Measurements from ENCODE around the gene SRBD1. TPM values are rescaled to one million over a fixed set of nuclear protein-coding genes. Genes with fewer than 3 reads are reported as not detected.

Gene SRBD1
- total and polyA plus RNA-seq, 2 of the 8 experiments (the other 6 are each of a cell fraction or from before 2014, with no cell fraction given): 4.6 to 20.0 TPM

- no peak overlapping the region for H3K14ac ChIP-seq (ENCODE audit: insufficient read length)
- H3K9ac ChIP-seq (replicated peaks in 1 of 4; ENCODE audit: extremely low read depth in 1 of 4, low read depth in 3 of 4, low read length in 3 of 4): no peak overlapping the region
- peaks cover 2 to 4% (median 3%) of the 10 kb centered on the region in 4 experiments for H3K4me1 ChIP-seq (replicated peaks in 1 of 4; ENCODE audit: control insufficient read depth in 3 of 4, insufficient read depth in 4 of 4, low read length in 3 of 4)
- H4K5ac ChIP-seq (ENCODE audit: insufficient read length, low read depth, low read length): no peak overlapping the region
- no peaks in the 10 kb centered on the region for H3K36me3 ChIP-seq (ENCODE audit: control insufficient read depth in 2 of 4, insufficient read depth in 4 of 4, low read length in 3 of 4)
- no peak overlapping the region for H3K4ac ChIP-seq (replicated peaks; ENCODE audit: insufficient read length, low read depth, low read length)
- no peak overlapping the region for H3K18ac ChIP-seq (ENCODE audit: extremely low read depth, low read length)
- H2AK5ac ChIP-seq (ENCODE audit: low read depth, low read length): no peak overlapping the region
- DNase-seq (ENCODE audit: low read depth in 1 of 2, low spot score in 2 of 2) (no peak), FAIRE-seq (no peak)
- no peak overlapping the region for H2BK120ac ChIP-seq (replicated peaks; ENCODE audit: low read depth, low read length)
- peak overlapping the region; percentile 95 to 97 for H3K4me2 ChIP-seq (ENCODE audit: insufficient read depth in 1 of 2, low read depth in 2 of 2, low read length in 2 of 2)
- H3K79me1 ChIP-seq (ENCODE audit: low read depth, low read length): no peaks in the 10 kb centered on the region
- H2BK5ac ChIP-seq (ENCODE audit: low read depth, low read length): no peak overlapping the region
- peaks cover 22% of the 10 kb centered on the region for H3K23me2 ChIP-seq (ENCODE audit: low read depth, low read length)
- no peak overlapping the region for H2BK20ac ChIP-seq (ENCODE audit: low read length)
- H3K56ac ChIP-seq (replicated peaks; ENCODE audit: insufficient read length, low read depth, low read length): no peak overlapping the region
- no peak overlapping the region for H2BK12ac ChIP-seq (ENCODE audit: low read depth, low read length)
- H2BK15ac ChIP-seq (ENCODE audit: low read length): no peak overlapping the region
- no peaks in the 10 kb centered on the region for H3K79me2 ChIP-seq (ENCODE audit: control insufficient read depth in 1 of 2, insufficient read depth in 2 of 2, low read length in 2 of 2)
- no peaks in the 10 kb centered on the region for H3K9me3 ChIP-seq (ENCODE audit: insufficient read depth in 2 of 2, low read depth in 1 of 2, low read length in 1 of 2)
- H3K27ac ChIP-seq (ENCODE audit: low read depth, low read length): no peak overlapping the region
- CTCF ChIA-PET (ENCODE audit: partially characterized antibody): interaction anchor here (0.7 to 2.3 kb wide), 8 partner anchors 14 to 290 kb away, joined by 3 to 8 read pairs (median 3); no protein-coding TSS in a partner anchor
- peaks cover 31 to 65% (median 47%) of the 10 kb centered on the region in 4 experiments for H3K27me3 ChIP-seq (replicated peaks in 1 of 4; ENCODE audit: control insufficient read depth in 3 of 4, extremely low read depth in 1 of 4, insufficient read depth in 3 of 4, low read length in 3 of 4)
- 0 out of 8 replicates have a peak overlapping the region, but pooled peaks of 1 of the 4 experiments have one; percentile 82 for H3K4me3 ChIP-seq (ENCODE audit: extremely low read depth in 1 of 4, insufficient read depth in 2 of 4, low read depth in 3 of 4, low read length in 4 of 4)
- H4K20me1 ChIP-seq (replicated peaks in 1 of 2; ENCODE audit: control insufficient read depth in 1 of 2, insufficient read depth in 2 of 2, low read length in 2 of 2): peaks cover 0 to 3% of the 10 kb centered on the region in 2 experiments
- H4K8ac ChIP-seq (ENCODE audit: extremely low read depth, insufficient read depth, low read length): no peak overlapping the region
- no peak overlapping the region for H4K91ac ChIP-seq (replicated peaks; ENCODE audit: insufficient read length, low read length)
- 83% methylated on average over 5 of the region's 5 CpGs; no CpG with 5 or more reads in 1 of the 2 experiments for WGBS, 2 experiments (ENCODE audit: extremely low coverage in 1 of 2, insufficient coverage in 1 of 2, insufficient read length in 1 of 2, insufficient replicate concordance in 2 of 2, low coverage in 1 of 2, low lambda C conversion rate in 2 of 2, missing lambda C conversion rate in 1 of 2)
- no peak overlapping the region for H3K23ac ChIP-seq (ENCODE audit: insufficient read length)
- no peak overlapping the region for H2AFZ ChIP-seq (ENCODE audit: low read length)
- POLR2A ChIA-PET (ENCODE audit: partially characterized antibody): interaction anchor here (1.3 kb wide), 1 partner anchor 41 kb away, joined by 3 read pairs; no protein-coding TSS in a partner anchor
- TF ChIP-seq EGR1 (IDR thresholded peaks at IDR 0.05; ENCODE audit: borderline replicate concordance, low read depth, low read length) (no peak), RFX5 (IDR thresholded peaks at IDR 0.05; ENCODE audit: borderline replicate concordance, low read depth, low read length) (no peak), USF2 (IDR thresholded peaks at IDR 0.05; ENCODE audit: low read length) (no peak), RNF2 (IDR thresholded peaks at IDR 0.05; ENCODE audit: borderline replicate concordance, low read depth, low read length, missing control alignments, poor library complexity, severe bottlenecking) (no peak), TBP (IDR thresholded peaks at IDR 0.05; ENCODE audit: low read depth, low read length) (no peak), MAX (IDR thresholded peaks at IDR 0.05) (no peak), HDAC6 (IDR thresholded peaks at IDR 0.05; ENCODE audit: low read depth, low read length) (no peak), JUND (IDR thresholded peaks at IDR 0.05; ENCODE audit: low read length) (no peak), SP1 (IDR thresholded peaks at IDR 0.05; ENCODE audit: low read depth, low read length) (no peak), KDM1A (IDR thresholded peaks at IDR 0.05; ENCODE audit: borderline replicate concordance, low read length) (no peak), ASH2L (IDR thresholded peaks at IDR 0.05; ENCODE audit: low read length) (no peak)
Measured at GRCh38 chr2:45653122-45653913, 42.3 kb upstream of the SRBD1 start.

Measured in H1 (cell line).